ENCODE data around the gene CUL2.

DNA sequence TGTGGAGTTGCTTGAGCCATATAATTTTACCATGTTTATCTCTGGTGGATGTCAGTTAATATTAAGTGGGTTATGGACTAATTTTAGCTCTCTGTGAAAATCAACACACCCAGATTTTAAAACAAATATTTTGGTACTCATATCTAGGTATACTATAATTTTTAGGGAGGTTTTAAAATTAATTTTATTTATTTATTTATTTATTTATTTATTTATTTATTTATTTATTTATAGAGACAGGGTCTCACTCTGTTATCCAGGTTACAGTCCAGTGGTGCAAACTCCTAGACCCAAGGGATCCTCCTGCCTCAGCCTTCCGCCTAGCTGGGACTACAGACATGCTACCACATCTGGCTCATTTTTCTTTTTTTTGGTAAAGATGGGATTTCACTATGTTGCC lies 29.2 kb upstream of the CUL2 start:
- TF ChIP-seq, protein P1, sequence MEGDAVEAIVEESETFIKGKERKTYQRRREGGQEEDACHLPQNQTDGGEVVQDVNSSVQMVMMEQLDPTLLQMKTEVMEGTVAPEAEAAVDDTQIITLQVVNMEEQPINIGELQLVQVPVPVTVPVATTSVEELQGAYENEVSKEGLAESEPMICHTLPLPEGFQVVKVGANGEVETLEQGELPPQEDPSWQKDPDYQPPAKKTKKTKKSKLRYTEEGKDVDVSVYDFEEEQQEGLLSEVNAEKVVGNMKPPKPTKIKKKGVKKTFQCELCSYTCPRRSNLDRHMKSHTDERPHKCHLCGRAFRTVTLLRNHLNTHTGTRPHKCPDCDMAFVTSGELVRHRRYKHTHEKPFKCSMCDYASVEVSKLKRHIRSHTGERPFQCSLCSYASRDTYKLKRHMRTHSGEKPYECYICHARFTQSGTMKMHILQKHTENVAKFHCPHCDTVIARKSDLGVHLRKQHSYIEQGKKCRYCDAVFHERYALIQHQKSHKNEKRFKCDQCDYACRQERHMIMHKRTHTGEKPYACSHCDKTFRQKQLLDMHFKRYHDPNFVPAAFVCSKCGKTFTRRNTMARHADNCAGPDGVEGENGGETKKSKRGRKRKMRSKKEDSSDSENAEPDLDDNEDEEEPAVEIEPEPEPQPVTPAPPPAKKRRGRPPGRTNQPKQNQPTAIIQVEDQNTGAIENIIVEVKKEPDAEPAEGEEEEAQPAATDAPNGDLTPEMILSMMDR (IDR thresholded peaks at IDR 0.05), result no peak
- TF ChIP-seq POLR2A (IDR thresholded peaks at IDR 0.05) (no peak), EP300 (IDR thresholded peaks at IDR 0.05) (no peak)
